Activated T-cell treated with anti-CD3 and anti-CD28 coated beads for 1 hour (primary cell): ENCODE measurements around the gene DDA1.
"Not testable (repeated sequence)": the region's sequence is repeated elsewhere in the genome, so short reads cannot be mapped to it uniquely, and the experiment has no call there.

Experiments
- DNase-seq: peaks from one replicate; pipeline ENCODE4 v3.0.0-alpha.2; 2020; ENCODE audit warnings: low read depth

Gene DDA1

GRCh38 chr19:17289489-17289888 is 19.9 kb upstream of the DDA1 start:
- DNase-seq, result no peak

- DNase-seq, result peak; percentile 69
These were observed 16.9 kb upstream of the DDA1 start for GRCh38 chr19:17292301-17293074.

DNA sequence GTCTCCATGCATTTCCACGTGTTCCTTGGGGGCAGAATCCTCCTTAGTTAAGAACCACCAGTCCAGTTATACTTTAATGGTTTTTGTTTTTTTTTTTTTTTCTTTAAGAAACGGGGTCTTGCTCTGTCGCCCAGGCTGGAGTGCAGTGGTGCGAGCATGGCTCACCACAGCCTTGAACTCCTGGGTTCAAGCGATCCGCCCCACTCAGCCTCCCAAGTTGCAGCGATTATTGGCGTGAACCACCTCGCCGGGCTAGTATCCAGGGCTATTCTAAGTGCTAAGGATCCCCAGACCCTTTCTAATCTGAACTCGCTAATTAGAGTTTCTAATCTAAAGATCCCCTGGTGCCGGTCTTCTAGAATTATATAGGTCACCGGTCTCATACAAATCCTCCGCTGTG is 15.8 kb upstream of the DDA1 start:
- DNase-seq, result no peak

DNA sequence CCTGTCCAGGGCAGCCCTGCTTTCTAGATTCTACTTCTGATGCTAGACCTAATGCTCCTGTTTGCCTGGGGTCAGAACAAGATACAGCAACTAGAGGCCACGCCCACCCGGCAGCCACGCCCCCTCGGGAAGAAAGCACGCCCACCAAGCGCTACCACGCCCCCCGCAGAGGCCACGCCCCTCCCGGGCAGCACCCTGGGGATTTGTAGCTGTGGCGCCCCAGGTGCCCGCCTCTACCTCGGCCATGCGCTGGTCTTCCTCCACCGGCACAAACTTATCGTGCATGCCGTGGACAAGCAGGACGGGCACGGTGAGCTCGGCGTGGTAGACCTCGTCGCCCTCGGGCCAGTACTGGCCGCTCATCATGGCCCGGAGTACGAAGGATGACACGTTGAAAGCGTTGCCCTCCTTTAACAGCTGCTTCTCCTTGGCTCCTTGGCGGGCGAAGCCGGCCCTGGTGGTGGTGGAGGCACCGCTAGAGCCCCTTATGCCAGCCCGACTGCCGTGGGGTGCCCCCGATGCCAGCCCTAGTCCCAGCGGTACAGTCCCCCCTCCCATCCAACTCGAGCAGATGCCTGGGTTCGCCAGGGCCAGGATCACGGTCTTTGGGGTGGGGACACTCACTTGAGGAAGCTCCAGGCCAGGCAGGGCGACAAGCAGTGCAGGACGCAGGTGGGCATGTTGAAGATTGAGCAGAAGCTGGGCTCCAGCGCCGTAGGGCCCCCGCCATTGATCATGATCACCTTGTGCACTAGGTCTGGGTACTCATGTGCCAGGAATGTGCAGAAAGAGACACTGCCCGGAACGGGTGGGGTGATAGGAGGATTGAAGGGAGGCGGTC is 15.1 kb upstream of the DDA1 start:
- DNase-seq, result peak; percentile 35

DNA sequence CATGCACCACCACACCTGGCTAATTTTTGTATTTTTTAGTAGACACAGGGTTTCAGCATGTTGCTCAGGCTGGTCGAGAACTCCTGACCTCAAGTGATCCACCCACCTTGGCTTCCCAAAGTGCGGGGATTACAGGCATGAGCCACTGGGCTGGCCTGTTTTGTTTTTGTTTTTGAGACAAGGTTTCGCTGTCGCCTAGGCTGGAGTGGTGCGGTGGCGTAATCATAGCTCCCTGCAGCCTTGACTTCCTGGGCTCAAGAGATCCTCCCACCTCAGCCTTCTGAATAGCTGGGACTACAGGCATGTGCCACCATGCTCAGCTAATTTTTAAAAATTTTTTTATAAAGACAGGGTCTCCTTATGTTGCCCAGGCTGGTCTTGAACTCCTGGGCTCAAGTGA is 13.8 kb upstream of the DDA1 start:
- DNase-seq, result not testable (repeated sequence)

- no peak for DNase-seq
These were observed 13.1 kb upstream of the DDA1 start for GRCh38 chr19:17296273-17296672.

DNA sequence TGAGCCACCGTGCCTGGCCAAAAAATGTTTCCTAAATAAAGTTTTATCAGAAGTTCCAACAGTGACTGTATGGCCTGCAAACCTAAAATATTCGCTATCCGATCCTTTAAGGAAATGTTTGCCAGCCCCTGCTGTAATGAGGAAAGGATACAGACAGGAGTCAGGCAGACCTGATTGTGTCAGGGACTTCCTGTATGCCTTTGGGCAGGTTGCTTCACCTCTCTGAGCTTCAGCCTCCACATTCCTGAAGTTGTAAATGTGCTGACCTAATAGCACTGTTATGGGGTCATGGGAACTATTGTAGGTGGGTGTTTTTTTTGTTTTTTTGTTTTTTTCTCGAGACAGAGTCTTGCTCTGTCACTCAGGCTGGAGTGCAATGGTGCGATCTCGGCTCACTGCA is 12.4 kb upstream of the DDA1 start:
- no peak for DNase-seq

GRCh38 chr19:17300992-17301619 is 8.3 kb upstream of the DDA1 start:
- DNase-seq, result no peak

GRCh38 chr19:17302391-17303166 is 6.8 kb upstream of the DDA1 start:
- DNase-seq, result no peak

GRCh38 chr19:17303167-17303939 is 6.0 kb upstream of the DDA1 start, which contains the start of gene ABHD8:
TSS of gene ABHD8 (minus strand) at chr19:17303425. CDS start at chr19:17301616, 1,809 bp downstream.
- peak; percentile 91 for DNase-seq

- no peak for DNase-seq
These were observed 5.5 kb upstream of the DDA1 start for GRCh38 chr19:17303940-17304267.

GRCh38 chr19:17304386-17305215 is 4.8 kb upstream of the DDA1 start:
- DNase-seq, result no peak

DNA sequence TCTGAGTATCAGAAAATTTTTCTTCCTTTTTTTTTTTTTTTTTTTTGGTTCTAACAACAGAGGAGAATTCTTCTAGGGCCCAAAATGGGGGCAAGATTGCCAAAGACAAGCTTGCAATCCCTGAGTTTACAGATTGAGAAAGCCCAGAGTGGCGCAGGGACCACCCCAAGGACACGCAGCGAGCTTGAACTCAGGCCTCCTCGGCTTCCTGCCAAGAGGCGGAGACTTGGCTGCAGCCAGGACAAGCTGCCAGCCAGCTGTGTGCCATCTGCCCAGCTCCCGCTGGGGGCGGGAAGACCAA is 4.2 kb upstream of the DDA1 start:
- DNase-seq, result no peak

GRCh38 chr19:17305517-17306284 is 3.7 kb upstream of the DDA1 start, which contains the start of gene MRPL34:
TSS of gene MRPL34 (plus strand) at chr19:17305872. CDS start at chr19:17305893, 21 bp downstream.
- peak; percentile 87 for DNase-seq

GRCh38 chr19:17306285-17306714 is 3.1 kb upstream of the DDA1 start:
- no peak for DNase-seq

- DNase-seq, result no peak
These were observed 1.4 kb upstream of the DDA1 start for GRCh38 chr19:17307876-17308377.

DNA sequence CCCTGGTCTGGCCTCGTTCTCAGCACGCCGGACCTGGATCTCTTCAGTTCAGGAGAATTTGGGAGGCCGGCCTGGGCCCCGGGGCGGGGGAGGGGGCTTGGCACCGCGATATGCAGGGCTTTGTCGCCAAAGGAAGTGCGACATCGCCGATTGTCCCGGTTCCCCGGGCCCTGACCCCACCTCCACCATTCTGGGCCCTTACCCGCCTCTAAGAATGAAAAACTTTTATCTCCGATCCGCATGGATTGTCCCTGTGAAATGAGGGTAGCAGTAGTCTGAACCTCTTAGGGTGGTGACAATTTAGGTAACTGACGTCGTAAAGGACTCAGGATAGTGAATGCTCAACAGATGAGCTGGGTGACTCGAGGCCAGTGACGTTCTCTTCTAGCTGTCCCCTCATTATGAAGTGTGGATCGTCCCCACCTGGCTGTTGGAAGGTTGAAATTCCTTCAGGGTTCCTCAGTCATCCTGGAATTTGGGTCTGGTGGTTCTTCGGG is 650 bp downstream of the DDA1 start:
- no peak for DNase-seq

DNA sequence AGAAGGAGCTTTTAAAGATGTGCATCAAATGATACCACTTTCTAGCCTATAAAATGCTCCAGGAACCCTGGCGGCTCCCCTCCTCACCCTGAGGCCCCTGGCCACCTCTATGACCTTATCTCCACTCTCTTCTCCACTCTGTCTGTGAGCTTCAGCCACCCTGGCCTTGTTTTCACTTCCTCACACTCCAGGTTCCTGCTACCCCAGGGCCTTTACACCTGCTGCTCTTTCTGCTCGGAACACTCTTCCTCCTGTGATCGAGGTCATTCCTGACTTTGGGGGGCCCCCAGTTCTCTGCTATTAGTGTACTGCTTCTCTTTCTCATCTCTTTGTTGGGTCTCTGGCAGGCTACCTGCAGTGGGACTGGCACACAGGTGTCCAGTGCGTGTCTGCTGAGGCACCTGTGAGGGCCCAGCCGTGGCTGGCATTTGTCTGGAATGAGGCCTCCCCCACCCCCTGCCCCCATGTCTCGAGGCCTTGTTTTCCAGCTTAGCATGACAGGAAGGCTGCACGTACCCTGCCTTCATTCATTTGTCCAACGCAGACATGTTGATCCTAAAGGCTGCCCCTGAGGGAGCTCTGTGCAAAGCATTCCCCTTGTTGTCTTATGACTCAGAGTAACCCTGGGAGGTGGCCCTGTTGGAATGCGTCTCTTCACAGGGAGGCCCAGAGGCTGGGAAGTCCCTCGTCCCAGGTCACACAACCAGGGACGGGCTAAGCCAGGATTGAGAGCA is 2.3 kb downstream of the DDA1 start:
- DNase-seq, result no peak
